ENCODE measurements around the gene METTL5. TPM values are rescaled to one million over a fixed set of nuclear protein-coding genes. Genes with fewer than 3 reads are reported as not detected.

METTL5 gene
- total RNA-seq, 2 donors from 2014 or later: 39.8 to 40.9 TPM

- no peaks in the 10 kb centered on the region for H3K27me3 ChIP-seq
- intact Hi-C loops (cut with DNase I): no loop called here
- no peak overlapping the region for H3K9ac ChIP-seq (ENCODE audit: low read depth in 2 of 2, low read length in 2 of 2)
- H3K27ac ChIP-seq: no peak overlapping the region
- H3K36me3 ChIP-seq: no peaks in the 10 kb centered on the region
- TF ChIP-seq, protein P1, sequence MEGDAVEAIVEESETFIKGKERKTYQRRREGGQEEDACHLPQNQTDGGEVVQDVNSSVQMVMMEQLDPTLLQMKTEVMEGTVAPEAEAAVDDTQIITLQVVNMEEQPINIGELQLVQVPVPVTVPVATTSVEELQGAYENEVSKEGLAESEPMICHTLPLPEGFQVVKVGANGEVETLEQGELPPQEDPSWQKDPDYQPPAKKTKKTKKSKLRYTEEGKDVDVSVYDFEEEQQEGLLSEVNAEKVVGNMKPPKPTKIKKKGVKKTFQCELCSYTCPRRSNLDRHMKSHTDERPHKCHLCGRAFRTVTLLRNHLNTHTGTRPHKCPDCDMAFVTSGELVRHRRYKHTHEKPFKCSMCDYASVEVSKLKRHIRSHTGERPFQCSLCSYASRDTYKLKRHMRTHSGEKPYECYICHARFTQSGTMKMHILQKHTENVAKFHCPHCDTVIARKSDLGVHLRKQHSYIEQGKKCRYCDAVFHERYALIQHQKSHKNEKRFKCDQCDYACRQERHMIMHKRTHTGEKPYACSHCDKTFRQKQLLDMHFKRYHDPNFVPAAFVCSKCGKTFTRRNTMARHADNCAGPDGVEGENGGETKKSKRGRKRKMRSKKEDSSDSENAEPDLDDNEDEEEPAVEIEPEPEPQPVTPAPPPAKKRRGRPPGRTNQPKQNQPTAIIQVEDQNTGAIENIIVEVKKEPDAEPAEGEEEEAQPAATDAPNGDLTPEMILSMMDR (IDR thresholded peaks at IDR 0.05): no peak
- H3K4me1 ChIP-seq: no peaks in the 10 kb centered on the region
- H3K9me3 ChIP-seq: no peaks in the 10 kb centered on the region
- DNase-seq: no peak
- no peak overlapping the region for H3K4me3 ChIP-seq
Observed at GRCh38 chr2:169795181-169795580, 29.5 kb downstream of the METTL5 start.

- intact Hi-C loops (cut with DNase I): no loop called here
- TF ChIP-seq, protein P1 (IDR thresholded peaks at IDR 0.05): no peak
- H3K36me3 ChIP-seq: no peaks in the 10 kb centered on the region
- no peaks in the 10 kb centered on the region for H3K27me3 ChIP-seq
- no peak overlapping the region for H3K4me3 ChIP-seq
- no peaks in the 10 kb centered on the region for H3K9me3 ChIP-seq
- no peak overlapping the region for H3K27ac ChIP-seq
- no peaks in the 10 kb centered on the region for H3K4me1 ChIP-seq
- H3K9ac ChIP-seq (ENCODE audit: low read depth in 2 of 2, low read length in 2 of 2): no peak overlapping the region
- no peak for DNase-seq
Observed at GRCh38 chr2:169790581-169790980, 34.1 kb downstream of the METTL5 start.

DNA sequence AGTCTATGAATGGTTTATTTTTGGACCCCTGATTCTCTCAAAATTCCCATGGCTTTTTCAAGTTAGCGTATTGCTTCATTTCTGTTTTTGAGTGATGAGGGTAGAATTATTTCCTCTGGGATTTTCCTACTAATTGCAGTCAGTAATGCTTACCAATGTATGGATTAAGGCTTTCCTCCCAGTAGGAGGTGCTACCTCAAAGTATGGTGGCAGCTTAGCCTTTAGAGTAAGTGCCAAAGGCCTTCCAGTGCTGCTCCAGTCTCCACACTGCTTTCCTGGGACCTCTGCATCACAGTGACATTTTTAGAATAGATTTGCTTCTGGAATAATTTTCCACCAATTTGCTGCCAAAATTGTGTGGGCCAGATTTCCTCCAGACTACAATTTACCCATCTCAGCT is 42.2 kb downstream of the METTL5 start:
- DNase-seq: no peak
- TF ChIP-seq, protein P1 (IDR thresholded peaks at IDR 0.05): no peak
- H3K9me3 ChIP-seq: no peaks in the 10 kb centered on the region
- H3K27ac ChIP-seq: no peak overlapping the region
- intact Hi-C loops (cut with DNase I): no loop called here
- no peaks in the 10 kb centered on the region for H3K4me1 ChIP-seq
- no peaks in the 10 kb centered on the region for H3K36me3 ChIP-seq
- H3K27me3 ChIP-seq: no peaks in the 10 kb centered on the region
- no peak overlapping the region for H3K9ac ChIP-seq (ENCODE audit: low read depth in 2 of 2, low read length in 2 of 2)
- H3K4me3 ChIP-seq: no peak overlapping the region

- no peaks in the 10 kb centered on the region for H3K9me3 ChIP-seq
- no peaks in the 10 kb centered on the region for H3K36me3 ChIP-seq
- H3K9ac ChIP-seq (ENCODE audit: low read depth in 2 of 2, low read length in 2 of 2): no peak overlapping the region
- H3K27ac ChIP-seq: no peak overlapping the region
- TF ChIP-seq, protein P1 (IDR thresholded peaks at IDR 0.05): no peak
- H3K27me3 ChIP-seq: no peaks in the 10 kb centered on the region
- H3K4me1 ChIP-seq: no peaks in the 10 kb centered on the region
- H3K4me3 ChIP-seq: no peak overlapping the region
- intact Hi-C loops (cut with DNase I): no loop called here
- no peak for DNase-seq
Observed at GRCh38 chr2:169781249-169782013, 43.3 kb downstream of the METTL5 start.

GRCh38 chr2:169778446-169778845 is 46.3 kb downstream of the METTL5 start:
- no peaks in the 10 kb centered on the region for H3K9me3 ChIP-seq
- H3K27ac ChIP-seq: no peak overlapping the region
- H3K36me3 ChIP-seq: no peaks in the 10 kb centered on the region
- no peak for DNase-seq
- TF ChIP-seq, protein P1 (IDR thresholded peaks at IDR 0.05): no peak
- H3K4me1 ChIP-seq: no peaks in the 10 kb centered on the region
- intact Hi-C loops (cut with DNase I): no loop called here
- H3K9ac ChIP-seq (ENCODE audit: low read depth in 2 of 2, low read length in 2 of 2): no peak overlapping the region
- no peak overlapping the region for H3K4me3 ChIP-seq
- H3K27me3 ChIP-seq: no peaks in the 10 kb centered on the region
